EH (cell line): ENCODE measurements around the gene LUZP2.

Experiments used
- DNase-seq: peaks from one replicate; pipeline ENCODE4 v3.0.0-alpha.2; 2015; ENCODE audit warnings: low read depth

Gene LUZP2

DNA sequence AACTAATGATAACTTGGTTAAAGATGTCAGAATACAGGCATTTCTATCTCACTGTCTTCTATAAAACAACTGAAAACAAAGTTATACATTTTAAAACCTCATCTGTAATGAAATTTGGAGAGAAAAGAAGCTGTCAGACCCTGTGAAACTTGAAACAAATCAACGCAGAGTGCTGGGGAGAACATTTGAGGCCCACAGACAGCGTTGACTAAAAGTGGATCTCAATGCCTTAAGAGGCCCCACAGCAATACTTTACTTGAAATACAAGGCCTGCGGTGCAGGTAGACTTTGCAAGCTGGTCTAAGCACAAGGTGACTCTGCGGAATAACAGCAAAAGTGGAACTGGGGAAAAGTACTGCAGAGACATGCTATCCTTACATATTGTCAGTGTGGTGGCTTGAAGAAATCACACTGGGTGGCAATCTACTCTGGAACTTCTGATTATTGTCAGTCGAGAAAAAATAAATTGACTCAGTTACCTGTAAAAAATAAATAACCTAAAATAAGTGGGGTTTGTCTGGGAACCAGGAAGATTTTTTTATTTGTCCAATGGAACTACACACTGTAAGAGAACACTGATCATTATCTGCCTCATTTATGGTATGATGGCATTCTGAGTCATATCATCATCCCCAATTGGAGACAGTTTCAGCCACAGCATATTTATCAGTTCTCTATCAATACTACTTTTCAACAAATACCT is 138.9 kb downstream of the LUZP2 start:
- DNase-seq = no peak

DNA sequence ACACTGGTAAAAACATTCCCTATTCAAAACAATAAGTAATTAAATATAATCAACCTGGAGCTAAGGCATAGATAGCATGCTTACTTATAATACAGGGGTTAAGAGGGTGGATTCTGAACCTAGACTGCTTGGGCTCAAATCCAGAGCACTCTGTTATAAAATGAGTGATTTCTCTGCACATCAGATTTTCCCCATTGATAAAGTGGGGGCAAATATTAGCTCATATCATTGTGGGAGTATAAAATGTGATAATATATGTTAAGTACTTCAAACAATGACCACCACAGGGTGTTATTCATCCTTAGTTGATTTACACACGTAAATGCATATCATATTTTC is 139.4 kb downstream of the LUZP2 start:
- no peak for DNase-seq

DNA sequence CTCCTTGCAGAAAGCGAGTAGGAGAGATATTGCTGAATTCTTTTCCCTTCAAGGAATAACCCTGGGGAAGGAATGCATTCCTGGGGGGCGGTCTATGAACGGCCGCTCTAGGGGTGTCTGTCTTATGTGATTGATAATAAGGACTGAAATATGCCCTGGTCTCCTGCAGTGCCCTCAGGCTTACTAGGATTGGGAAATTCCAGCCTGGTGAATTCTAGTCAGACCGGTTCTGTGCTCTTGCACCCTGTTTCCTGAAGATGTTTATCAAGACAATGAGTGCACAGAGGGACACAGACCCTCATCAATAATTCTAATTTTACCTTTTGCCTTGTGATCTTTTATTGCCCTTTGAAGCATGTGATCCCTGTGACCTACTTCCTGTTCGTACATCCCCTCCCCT is 140.7 kb downstream of the LUZP2 start:
- DNase-seq = no peak

DNA sequence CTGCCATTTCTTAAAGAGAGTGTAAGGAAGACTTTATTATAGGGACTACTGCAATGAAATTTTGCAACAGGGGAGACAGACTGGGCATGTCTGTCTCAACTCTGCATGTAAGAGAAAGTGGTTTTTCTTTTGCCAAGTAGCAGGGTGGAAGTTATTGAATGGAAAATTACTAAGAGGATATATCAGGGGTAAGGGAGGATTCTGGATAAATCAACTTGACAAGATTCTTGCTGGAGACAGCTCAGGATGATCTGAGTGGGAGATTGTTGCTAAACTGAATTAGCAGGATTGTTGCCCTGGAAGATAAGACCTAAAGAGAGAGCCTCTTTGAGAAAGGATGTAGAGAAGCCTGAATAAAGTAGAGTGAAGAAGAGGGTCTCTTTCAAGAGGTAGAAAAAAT is 145.8 kb downstream of the LUZP2 start:
- DNase-seq = no peak

DNA sequence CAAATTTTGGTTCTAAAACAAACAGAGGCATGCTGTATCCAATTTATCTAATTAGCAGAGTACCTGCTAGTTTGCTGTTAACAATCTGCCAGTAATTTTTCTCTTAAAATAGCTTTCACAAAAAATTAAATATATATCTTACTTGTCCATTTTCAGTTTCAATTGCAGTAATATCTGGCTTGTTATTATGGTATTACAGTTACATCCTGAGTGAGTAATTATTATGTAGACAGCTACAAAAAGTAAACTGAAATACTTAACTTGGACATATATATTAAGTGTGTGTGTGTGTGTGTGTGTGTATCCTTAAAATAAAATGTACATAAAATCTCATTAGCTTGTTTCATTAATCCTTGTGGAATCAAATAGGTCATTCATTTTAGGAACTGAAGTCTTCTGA is 148.7 kb downstream of the LUZP2 start:
- no peak for DNase-seq

DNA sequence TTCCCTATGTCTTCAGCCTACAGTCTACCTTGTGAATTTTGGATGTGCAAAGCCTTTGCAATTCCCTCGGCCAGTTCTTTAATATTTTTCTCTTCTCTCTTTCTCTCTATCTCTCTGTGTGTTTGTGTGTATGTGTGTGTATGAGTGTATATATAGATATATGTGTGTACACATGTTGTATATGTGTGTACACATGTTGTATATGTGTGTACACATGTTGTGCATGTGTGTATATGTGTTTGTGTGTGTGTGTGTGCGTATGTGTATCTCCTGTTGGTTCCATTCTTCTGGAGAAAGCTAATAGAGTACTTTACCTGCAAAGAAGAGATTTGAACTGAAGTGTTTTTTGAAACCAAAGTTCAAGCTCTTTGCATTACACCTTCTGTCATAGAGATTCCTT is 155.0 kb downstream of the LUZP2 start:
- no peak for DNase-seq

DNA sequence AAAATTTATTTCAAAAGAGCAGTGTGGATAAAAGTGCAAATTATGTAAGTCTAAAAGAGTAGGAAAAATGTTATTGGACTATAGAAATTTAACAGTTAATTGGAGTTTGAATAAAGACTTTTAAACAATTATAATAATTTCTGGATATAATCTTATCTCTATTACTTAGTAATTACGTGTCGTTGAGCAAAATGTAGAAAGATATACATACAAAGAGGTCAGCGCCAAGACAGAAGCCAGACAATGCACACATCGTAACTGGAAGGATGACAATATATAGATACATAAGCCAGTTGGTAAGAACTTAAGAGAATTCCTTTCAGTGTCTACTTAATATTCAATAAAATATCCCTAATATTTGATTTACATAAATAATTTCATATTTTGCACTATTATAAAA is 157.0 kb downstream of the LUZP2 start:
- no peak for DNase-seq

DNA sequence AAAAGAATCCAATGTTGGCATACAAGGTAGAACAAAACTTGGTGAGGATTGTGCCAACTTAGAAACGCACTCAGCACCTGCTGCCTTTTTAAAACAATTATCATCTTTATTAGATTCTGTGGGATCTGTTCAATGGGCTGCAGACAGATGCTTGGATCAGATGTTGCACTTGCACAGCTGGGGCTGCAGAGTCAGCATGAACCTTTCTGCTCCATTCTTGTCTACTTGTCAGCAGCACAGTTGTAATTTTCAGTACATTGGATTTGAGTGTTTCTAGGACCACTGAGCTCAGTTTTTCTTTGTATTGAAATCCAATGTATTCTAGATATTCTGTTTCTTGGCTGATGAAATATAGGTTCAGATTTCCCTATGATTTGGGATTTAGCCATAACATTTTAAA is 164.5 kb downstream of the LUZP2 start:
- DNase-seq = no peak

DNA sequence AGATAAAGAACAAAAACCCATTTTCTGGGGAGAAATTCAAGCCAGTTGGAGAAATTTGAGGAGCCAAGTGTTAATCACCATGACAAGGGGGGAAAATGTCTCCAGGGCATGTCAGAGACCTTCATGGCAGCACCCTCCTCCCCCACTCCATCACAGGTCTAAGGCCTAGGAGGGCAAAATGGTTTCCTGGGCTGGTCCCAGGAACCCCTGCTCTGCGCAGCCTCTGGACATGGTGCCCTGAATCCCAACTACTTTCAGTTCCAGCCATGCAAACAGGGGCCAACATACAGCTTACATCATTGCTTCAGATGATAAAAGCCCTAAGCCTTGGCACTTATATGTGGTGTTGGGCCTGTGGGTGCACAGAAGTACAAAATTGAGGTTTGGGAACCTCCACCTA is 167.5 kb downstream of the LUZP2 start:
- DNase-seq = no peak

DNA sequence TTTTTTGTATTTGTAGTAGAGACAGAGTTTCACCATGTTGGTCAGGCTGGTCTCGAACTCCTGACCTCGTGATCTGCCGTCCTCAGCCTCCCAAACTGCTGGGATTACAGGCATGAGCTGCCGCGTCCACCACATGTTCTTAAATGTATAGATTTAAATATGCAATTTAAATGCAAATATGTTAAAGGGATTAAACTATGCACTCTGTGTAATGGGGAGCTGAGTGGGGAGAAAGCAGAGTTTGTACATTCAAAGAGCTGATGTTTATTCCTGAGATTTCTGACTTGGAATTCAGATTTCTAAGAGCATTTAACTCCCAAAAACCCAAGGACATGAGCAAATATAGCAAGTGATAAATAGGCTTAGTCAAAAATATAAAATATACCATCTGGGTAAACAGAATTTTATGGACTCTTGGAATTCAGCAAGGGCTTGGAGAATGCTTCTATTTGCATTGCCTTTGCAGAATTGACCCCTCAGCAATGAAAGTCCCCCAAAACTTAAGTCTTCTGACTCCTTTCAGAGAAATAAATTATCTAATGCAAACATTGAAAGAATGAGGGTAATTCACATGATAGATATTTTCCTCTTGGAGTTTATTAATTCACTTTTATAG is 170.6 kb downstream of the LUZP2 start:
- DNase-seq = no peak

DNA sequence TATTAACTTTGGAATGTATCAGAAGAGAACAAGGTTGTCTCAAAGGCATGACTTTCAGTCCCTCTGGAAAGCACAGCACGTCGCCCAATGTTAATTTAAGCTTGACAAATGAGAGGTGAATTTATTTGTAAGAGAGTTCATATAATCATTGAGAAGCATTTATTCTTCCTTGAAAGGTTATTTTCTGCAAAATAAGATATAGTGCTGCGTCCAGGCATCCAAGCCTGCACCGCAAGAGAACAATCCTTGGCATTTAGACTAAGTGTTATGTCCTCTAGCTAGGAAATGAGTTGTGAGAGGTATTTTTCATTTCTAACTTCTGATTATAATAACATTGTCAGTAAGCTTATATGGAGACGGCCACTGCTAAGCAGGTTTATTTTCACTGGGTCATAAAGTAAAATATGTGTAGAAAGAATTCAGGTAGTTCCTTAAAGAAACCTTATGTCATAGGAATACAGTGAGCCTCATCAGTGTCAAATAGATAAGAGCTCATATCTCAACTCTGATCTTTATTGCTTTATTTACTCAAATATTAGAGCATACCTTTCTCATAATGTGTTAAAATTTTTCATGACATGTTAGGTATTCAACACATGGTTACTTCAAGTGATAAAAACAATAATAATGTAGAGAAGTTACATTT is 182.0 kb downstream of the LUZP2 start:
- no peak for DNase-seq

DNA sequence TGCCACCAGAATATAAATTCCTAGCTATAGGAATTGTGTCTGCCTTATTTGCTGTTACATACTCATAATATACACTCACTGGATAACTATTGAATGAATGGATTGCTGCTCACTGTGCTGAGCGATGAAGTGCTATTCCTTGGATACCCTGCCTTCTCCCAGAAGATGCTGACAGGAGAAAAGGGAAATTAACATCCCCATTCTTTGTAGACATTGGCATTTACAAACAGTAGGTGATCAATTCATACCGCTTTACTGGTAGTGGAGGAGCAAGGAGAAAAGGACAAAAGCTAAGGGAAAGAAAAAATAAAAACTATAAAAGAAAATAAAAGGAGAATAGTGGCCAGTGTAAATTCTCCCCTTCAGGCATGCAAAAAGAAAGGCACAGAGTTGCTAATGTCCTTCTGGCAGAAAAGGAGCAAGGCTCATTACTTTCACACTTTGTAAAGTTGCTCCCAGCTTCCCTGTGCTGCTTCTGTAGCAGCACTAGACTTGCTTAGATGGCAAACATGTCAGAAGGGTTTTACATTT is 183.0 kb downstream of the LUZP2 start:
- no peak for DNase-seq

DNA sequence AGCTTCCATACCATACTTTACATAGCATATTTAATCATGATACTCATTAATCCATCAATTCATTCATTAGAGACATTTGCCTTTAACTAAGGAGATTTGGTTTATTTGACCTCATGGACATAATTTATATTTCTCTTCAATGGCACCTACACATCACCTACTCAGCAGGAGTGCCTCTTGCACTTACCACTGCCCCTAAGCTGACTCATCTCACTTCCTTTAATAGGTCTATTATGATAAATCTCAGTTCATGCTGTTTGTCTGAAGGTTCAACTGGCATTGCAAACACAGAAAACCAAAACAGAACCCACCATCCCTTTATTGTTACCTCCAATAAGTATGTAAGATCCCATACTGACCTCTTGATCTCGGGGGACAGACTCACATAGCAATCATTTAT is 186.7 kb downstream of the LUZP2 start:
- DNase-seq = no peak

DNA sequence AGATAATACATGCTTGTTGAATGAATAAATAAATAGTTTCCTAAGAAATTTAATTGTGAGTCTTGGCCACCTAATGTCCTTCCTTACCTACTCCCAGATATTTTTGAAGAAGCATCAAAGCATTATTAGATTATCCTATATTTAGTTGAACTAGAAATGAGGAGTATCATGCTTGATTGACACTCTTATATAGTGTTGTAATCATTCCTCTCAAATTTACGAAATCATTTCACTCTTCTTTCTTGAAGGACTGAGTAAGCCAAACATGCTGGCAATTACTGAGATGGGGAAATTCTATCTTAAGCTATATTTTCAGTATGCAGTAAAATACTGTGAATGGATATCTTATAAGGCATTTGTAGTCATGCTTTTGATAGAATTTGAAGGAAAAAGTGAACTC is 189.0 kb downstream of the LUZP2 start:
- DNase-seq = no peak

DNA sequence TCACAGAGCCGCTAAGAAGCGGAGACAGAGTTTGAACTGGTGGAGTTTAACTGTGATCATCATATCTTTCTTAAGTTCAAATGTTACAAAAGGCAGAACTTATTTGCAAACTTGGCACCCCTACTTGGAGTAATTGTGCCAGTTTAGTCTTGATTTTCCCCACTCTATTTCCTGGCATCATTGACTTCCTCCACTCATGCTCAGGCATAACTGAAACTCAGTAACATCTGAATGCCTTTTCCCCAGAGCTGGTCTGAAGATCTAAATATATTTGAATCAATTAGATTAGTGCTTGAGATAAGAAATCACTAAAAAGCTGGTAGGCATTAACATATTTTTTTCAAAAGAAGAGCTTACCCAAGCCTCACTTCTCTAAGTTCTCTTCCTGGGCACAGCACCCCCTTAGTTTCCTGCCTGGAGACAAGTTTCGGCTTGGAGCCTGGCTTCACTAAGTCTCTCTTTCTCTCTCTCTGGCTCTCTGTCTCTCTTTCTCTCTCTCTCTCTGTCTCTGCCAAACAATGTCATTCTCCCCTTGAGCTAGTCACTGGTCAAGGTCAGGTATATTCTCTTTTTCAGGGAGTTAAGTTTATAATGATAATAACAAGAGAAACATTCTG is 190.8 kb downstream of the LUZP2 start:
- no peak for DNase-seq

DNA sequence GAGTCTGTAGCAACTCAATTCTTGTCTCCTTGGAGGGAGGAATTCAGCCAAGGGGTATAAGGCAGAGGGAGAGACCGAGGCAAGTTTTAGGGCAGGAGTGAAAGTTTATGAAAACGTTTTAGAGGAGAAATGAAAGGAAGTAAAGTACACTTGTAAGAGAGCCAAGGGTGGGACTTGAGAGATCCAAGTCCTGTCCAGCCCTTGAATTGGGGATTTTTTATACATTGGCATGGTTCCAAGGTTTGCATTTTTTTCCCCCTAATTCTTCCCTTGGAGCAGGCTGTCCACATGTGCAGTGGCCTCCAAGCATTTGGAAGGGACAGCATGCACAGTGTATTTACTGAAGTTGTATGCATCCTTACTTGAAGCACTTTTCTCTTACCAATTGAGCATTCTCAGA is 192.1 kb downstream of the LUZP2 start:
- DNase-seq = no peak

DNA sequence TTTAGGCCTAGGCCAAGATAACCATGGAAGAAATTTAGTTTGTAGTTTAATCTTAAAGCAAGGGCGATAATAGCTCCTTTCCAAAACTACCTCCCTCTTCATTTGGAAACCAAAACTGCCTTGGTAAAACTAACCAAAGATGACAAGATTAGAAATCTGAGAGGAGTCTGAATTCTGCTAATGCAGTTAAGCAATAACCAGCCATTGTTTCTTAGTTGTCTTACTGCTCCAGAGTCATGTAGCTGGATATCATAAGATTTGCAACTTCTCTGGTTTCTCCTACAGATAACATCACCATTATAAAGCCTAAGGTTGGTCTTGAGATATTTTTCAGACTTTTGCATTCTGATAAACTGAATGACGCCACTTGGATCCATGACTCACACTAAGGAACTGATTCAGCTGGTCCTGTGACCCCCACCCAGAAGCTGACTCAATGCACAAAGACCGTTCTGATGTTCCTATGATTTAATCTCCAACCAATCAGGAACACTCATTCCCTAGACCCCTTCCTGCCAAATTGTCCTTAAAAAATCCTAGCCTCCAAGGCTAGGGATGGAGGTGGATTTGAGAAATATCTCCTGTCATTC is 200.8 kb downstream of the LUZP2 start:
- no peak for DNase-seq

DNA sequence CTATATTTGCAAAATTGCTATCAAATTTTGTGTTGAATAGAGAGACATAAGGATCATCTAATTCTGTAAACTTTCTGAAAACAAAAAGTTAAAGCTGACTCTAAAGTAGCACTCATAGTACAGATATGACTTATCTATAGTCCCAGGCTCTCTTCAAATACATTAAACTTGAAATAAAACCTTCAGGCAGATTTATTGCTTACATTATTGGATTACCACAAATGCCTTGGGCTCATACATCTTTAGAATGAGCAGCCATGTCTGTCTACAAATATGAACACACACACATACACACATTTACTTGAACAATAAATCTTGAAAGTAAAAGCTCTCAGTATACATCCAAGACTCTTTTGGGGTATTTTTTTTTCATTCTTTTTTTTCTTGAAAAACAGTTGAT is 207.9 kb downstream of the LUZP2 start:
- no peak for DNase-seq

DNA sequence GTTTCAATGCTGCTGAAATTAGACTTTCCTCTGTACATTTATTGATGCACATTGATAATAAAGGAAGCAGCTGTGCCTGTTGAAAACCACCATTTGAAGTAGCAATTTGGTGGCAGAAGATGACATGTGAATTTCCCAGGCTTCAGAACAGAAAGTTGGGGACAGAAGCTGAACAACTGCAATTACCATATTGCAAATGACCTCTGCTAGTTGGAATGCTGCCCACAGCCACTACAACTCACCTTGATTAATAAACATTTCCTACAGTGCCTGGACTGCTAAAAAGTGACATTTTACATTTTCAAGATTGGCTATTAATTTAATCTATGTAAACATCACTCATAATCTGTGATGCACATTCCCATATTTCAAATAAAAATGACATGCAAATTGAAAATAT is 208.6 kb downstream of the LUZP2 start:
- no peak for DNase-seq

DNA sequence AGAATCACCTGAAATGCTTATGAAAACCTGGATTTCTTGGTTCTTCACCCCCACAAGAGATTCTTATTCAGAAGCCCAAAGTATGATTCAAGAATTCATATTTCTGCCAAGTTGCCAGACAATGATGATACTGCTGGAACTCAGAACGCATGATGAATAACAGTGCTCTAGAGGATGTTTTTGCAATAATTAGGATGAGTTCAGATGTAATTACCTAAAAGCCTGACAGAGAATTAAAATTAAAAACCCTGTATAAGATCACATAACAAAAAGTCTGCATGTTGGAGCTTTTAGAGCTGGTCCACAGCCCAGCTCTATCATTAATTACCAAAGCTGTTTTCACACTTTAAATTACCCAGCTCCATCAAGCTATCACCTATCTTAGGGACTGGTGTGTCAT is 211.8 kb downstream of the LUZP2 start:
- no peak for DNase-seq

DNA sequence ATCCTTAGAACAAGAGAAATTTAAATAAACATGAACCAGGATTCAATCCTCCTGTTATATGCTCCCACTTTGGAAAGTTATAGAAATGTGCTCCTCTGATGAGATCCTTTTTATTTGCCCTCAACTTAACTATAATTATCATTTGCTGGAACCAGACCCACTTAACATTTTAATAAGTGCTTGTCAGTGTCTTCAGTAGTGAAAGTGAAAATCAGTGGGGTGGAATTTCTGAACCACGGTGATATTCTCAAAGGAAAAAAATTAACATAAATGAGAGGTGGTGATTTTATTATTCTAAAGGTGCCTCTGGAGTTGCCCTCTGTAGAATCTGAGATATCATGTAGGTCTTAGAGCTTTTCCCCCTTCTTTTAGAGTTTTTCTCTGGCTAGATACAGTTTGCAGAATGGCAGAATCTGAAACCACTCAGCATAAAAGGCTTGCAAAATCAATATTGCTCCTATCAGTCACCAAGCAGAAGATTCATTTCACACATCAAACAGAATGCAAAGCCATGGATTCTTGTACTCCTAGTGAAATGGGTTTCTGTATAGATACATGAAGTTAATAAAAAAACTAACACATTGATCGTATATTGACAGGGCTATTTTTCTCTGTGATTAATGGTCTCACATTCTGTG is 213.2 kb downstream of the LUZP2 start:
- no peak for DNase-seq

DNA sequence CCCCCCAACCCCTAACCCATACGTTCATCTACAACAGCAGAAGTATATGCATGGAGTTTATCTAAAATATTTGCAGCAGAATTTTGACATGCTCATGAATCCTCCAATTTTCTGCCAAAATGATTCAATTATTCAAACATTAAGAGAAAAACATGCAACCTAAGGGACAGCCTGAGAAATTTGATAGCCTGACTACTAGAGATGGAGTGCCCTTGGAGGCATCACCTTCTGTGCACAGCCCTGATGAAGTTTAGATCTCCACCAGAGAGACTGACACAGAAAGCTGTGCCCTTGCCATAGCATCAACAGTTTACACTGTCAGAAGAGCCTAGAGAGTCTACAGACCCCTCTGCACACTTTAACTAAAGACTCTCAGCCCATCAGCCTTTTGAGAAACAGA is 217.7 kb downstream of the LUZP2 start:
- no peak for DNase-seq
